ENCODE results near the gene LSM3.

Gene LSM3

GRCh38 chr3:14141602-14142341, 36.8 kb upstream of the LSM3 start:
- Histone ChIP-seq H3K27ac (ENCODE audit: poor library complexity, severe bottlenecking) (peak overlapping the region; percentile 94), H3K27me3 (ENCODE audit: insufficient read depth, poor library complexity, severe bottlenecking) (no peaks in the 10 kb centered on the region), H3K9me3 (ENCODE audit: severe bottlenecking) (no peaks in the 10 kb centered on the region), H3K36me3 (ENCODE audit: low read depth) (peaks cover 48% of the 10 kb centered on the region), H3K4me1 (ENCODE audit: insufficient read depth, poor library complexity, severe bottlenecking) (peaks cover 37% of the 10 kb centered on the region), H3K4me3 (ENCODE audit: severe bottlenecking) (no peak overlapping the region)
- DNase-seq (ENCODE audit: low spot score): peak; percentile 54
- no peak for ATAC-seq (ENCODE audit: low read depth)
- no peak for TF ChIP-seq CTCF (IDR thresholded peaks at IDR 0.05; ENCODE audit: poor library complexity, severe bottlenecking)

DNA sequence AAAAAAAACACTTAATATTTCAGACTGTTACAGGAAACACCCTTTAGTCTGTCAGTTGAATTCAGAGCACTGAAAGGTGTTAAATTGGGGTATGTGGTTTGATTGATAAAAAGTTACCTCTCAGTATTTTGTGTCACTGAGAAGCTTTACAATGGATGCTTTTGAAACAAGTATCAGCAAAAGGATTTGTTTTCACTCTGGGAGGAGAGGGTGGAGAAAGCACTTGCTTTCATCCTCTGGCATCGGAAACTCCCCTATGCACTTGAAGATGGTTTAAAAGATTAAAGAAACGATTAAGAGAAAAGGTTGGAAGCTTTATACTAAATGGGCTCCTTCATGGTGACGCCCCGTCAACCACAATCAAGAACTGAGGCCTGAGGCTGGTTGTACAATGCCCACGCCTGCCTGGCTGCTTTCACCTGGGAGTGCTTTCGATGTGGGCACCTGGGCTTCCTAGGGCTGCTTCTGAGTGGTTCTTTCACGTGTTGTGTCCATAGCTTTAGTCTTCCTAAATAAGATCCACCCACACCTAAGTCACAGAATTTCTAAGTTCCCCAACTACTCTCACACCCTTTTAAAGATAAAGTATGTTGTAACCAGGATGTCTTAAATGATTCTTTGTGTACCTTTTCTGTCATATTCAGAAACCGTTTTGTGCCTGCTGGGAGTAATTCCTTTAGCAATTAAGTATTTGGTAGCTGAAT, 35.9 kb upstream of the LSM3 start:
- H3K9me3 ChIP-seq (ENCODE audit: severe bottlenecking): no peaks in the 10 kb centered on the region
- peaks cover 30% of the 10 kb centered on the region for H3K4me1 ChIP-seq (ENCODE audit: insufficient read depth, poor library complexity, severe bottlenecking)
- ATAC-seq (ENCODE audit: low read depth) (no peak), DNase-seq (ENCODE audit: low spot score) (no peak)
- no peaks in the 10 kb centered on the region for H3K27me3 ChIP-seq (ENCODE audit: insufficient read depth, poor library complexity, severe bottlenecking)
- H3K4me3 ChIP-seq (ENCODE audit: severe bottlenecking): no peak overlapping the region
- peaks cover 49% of the 10 kb centered on the region for H3K36me3 ChIP-seq (ENCODE audit: low read depth)
- no peak for TF ChIP-seq CTCF (IDR thresholded peaks at IDR 0.05; ENCODE audit: poor library complexity, severe bottlenecking)
- peak overlapping the region; percentile 94 for H3K27ac ChIP-seq (ENCODE audit: poor library complexity, severe bottlenecking)

- ATAC-seq (ENCODE audit: low read depth): peak; percentile 76
- H3K4me3 ChIP-seq (ENCODE audit: severe bottlenecking): no peak overlapping the region
- no peak for DNase-seq (ENCODE audit: low spot score)
- peaks cover 42% of the 10 kb centered on the region for H3K36me3 ChIP-seq (ENCODE audit: low read depth)
- peak overlapping the region; percentile 94 for H3K27ac ChIP-seq (ENCODE audit: poor library complexity, severe bottlenecking)
- TF ChIP-seq CTCF (IDR thresholded peaks at IDR 0.05; ENCODE audit: poor library complexity, severe bottlenecking): no peak
- peaks cover 30% of the 10 kb centered on the region for H3K4me1 ChIP-seq (ENCODE audit: insufficient read depth, poor library complexity, severe bottlenecking)
- H3K9me3 ChIP-seq (ENCODE audit: severe bottlenecking): no peaks in the 10 kb centered on the region
- no peaks in the 10 kb centered on the region for H3K27me3 ChIP-seq (ENCODE audit: insufficient read depth, poor library complexity, severe bottlenecking)
Measured at GRCh38 chr3:14143271-14144225, 35.1 kb upstream of the LSM3 start.

- Histone ChIP-seq H3K27me3 (ENCODE audit: insufficient read depth, poor library complexity, severe bottlenecking) (no peaks in the 10 kb centered on the region), H3K9me3 (ENCODE audit: severe bottlenecking) (no peaks in the 10 kb centered on the region), H3K4me3 (ENCODE audit: severe bottlenecking) (no peak overlapping the region), H3K27ac (ENCODE audit: poor library complexity, severe bottlenecking) (peak overlapping the region; percentile 94), H3K36me3 (ENCODE audit: low read depth) (peaks cover 36% of the 10 kb centered on the region), H3K4me1 (ENCODE audit: insufficient read depth, poor library complexity, severe bottlenecking) (peaks cover 30% of the 10 kb centered on the region)
- TF ChIP-seq CTCF (IDR thresholded peaks at IDR 0.05; ENCODE audit: poor library complexity, severe bottlenecking): no peak
- DNase-seq (ENCODE audit: low spot score) (no peak), ATAC-seq (ENCODE audit: low read depth) (peak; percentile 66)
Measured at GRCh38 chr3:14144423-14145075, 34.1 kb upstream of the LSM3 start.

All from RWPE2 (cell line).